ENCODE data around the gene GDPGP1.

GDPGP1 gene, protein sequence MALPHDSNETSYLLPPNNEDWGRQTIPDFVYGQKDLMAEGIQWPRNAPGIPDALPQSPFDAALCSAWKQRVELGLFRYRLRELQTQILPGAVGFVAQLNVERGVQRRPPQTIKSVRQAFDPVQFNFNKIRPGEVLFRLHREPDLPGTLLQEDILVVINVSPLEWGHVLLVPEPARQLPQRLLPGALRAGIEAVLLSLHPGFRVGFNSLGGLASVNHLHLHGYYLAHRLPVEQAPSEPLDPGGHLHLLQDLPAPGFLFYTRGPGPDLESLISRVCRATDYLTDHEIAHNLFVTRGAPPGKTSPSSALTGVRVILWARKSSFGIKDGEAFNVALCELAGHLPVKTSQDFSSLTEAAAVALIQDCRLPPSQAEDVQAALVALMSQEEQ

DNA sequence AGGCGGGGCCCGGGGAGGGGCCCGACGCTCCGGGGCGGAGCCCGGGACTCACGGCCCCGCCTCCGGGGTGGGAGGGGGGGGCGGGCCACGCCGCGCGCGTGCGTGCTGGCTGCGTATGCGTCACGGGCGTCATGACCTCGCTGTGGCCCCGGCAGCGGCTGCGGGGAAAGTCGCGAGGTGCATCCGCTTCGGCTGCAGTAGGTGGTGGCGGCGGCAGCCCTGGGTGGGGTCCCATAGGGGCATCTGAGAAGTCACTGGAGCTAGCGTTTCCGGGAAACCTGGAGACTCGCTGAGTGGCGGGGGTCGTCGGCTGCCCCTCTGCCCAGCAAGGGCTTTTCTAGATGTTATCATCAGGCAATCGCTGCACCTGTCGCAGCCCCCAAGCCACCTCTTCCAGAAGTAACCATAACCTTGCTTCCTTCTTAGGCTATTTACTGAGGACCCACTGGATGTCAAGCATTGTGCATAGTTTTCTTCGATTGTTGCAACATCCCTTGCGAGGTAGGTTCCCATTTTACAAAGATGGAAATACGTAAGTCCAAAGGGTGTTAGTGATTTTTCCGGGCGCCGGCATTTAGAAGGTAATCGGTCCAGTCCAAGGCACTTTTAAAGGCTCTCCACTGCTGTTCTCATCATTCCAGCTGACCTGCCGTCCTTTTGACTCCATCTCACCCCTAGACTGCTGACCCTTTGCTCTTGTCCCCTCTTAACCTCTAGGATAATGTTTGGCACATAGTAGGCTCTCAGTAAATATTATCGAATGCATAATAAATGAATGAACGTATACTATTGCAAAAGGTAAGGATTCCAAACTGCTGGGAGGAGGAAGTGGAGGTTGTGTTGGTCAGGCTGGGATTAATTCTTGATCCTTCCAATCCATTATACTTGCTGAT, at the start of gene GDPGP1:
Gene GDPGP1 (plus strand): TSS at position 114 of the 893 bp plus-strand sequence. CDS start 6,700 bp downstream, outside the sequence.
- peak; percentile 48; the same call in 1 of the 2 replicates for TF ChIP-seq TAF1 (IDR thresholded peaks at IDR 0.05; ENCODE audit: low read depth)
- TF ChIP-seq, protein P1, sequence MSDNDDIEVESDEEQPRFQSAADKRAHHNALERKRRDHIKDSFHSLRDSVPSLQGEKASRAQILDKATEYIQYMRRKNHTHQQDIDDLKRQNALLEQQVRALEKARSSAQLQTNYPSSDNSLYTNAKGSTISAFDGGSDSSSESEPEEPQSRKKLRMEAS (IDR thresholded peaks at IDR 0.05): 0 out of 2 replicates have a peak, but pooled peaks have one; percentile 12
- peak; percentile 47; the same call in 1 of the 2 replicates for TF ChIP-seq CEBPB (IDR thresholded peaks at IDR 0.05)
- TF ChIP-seq NFIC (IDR thresholded peaks at IDR 0.05): no peak

DNA sequence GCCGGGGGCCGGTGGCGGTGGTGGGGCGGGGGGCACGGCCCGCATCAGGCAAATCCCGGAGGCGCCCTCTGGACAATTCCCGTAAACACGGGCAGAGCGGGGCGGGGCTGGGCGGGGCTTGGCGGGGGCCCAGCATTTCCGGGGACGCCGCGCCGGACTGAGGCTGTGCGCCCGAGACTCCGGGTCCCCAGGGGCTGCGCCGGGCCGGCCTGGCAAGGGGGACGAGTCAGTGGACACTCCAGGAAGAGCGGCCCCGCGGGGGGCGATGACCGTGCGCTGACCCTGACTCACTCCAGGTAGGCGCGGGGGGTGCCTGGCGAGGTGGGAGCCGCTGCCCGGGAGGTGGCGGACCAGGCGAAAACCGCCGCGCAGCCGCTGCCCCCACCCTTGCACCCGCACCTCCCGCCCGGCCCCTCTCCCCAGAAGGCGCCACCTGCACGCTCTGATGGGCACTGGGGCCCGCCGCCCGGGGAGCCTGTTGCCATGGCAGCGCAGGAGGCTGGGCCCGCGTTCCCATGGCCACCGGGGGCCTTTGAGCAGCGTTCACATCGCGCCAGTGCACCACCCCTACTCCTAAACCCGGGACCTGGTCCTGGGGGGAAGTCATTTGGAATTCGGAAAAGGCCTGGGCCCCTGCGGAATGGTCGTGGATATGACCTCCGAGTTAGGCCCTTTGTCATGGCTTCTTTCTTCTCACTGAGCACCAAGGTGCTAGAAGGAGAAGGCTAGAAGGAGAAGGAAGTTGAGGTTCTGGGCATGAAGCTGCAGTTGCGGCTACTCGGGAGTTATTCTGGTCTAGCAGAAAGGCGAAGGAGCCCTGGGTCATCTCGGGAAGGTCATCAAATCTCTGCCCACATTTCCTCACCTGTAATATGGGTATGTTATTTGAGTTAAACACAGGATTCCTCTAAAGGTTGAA, 49.0 kb upstream of the GDPGP1 start:
- TF ChIP-seq TAF1 (IDR thresholded peaks at IDR 0.05; ENCODE audit: low read depth) (no peak; the same call in 1 of the 2 replicates), EGR1 (IDR thresholded peaks at IDR 0.05) (0 out of 2 replicates have a peak, but pooled peaks have one; percentile 26), YY1 (IDR thresholded peaks at IDR 0.05; ENCODE audit: low read depth) (peak; percentile 48), ZBTB7A (IDR thresholded peaks at IDR 0.05; ENCODE audit: low read depth) (peak; percentile 74; the same call in 1 of the 2 replicates), TEAD4 (IDR thresholded peaks at IDR 0.05) (no peak), FOXM1 (IDR thresholded peaks at IDR 0.05; ENCODE audit: borderline replicate concordance, low read depth) (peak; percentile 23; the same call in 1 of the 2 replicates), CEBPB (IDR thresholded peaks at IDR 0.05) (no peak), EP300 (IDR thresholded peaks at IDR 0.05; ENCODE audit: borderline replicate concordance) (peak; percentile 68), NFIC (IDR thresholded peaks at IDR 0.05) (peak; percentile 38; the same call in 1 of the 2 replicates), RAD21 (IDR thresholded peaks at IDR 0.05; ENCODE audit: low read depth) (no peak), TCF12 (IDR thresholded peaks at IDR 0.05; ENCODE audit: low read depth) (no peak), CREB1 (IDR thresholded peaks at IDR 0.05; ENCODE audit: low read depth) (no peak)
- TF ChIP-seq, protein P1 (IDR thresholded peaks at IDR 0.05): 0 out of 2 replicates have a peak, but pooled peaks have one; percentile 6
- TF ChIP-seq, protein P2, sequence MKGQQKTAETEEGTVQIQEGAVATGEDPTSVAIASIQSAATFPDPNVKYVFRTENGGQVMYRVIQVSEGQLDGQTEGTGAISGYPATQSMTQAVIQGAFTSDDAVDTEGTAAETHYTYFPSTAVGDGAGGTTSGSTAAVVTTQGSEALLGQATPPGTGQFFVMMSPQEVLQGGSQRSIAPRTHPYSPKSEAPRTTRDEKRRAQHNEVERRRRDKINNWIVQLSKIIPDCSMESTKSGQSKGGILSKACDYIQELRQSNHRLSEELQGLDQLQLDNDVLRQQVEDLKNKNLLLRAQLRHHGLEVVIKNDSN (IDR thresholded peaks at IDR 0.05): no peak
- TF ChIP-seq, protein P3, sequence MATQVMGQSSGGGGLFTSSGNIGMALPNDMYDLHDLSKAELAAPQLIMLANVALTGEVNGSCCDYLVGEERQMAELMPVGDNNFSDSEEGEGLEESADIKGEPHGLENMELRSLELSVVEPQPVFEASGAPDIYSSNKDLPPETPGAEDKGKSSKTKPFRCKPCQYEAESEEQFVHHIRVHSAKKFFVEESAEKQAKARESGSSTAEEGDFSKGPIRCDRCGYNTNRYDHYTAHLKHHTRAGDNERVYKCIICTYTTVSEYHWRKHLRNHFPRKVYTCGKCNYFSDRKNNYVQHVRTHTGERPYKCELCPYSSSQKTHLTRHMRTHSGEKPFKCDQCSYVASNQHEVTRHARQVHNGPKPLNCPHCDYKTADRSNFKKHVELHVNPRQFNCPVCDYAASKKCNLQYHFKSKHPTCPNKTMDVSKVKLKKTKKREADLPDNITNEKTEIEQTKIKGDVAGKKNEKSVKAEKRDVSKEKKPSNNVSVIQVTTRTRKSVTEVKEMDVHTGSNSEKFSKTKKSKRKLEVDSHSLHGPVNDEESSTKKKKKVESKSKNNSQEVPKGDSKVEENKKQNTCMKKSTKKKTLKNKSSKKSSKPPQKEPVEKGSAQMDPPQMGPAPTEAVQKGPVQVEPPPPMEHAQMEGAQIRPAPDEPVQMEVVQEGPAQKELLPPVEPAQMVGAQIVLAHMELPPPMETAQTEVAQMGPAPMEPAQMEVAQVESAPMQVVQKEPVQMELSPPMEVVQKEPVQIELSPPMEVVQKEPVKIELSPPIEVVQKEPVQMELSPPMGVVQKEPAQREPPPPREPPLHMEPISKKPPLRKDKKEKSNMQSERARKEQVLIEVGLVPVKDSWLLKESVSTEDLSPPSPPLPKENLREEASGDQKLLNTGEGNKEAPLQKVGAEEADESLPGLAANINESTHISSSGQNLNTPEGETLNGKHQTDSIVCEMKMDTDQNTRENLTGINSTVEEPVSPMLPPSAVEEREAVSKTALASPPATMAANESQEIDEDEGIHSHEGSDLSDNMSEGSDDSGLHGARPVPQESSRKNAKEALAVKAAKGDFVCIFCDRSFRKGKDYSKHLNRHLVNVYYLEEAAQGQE (IDR thresholded peaks at IDR 0.05; ENCODE audit: low read depth): no peak

DNA sequence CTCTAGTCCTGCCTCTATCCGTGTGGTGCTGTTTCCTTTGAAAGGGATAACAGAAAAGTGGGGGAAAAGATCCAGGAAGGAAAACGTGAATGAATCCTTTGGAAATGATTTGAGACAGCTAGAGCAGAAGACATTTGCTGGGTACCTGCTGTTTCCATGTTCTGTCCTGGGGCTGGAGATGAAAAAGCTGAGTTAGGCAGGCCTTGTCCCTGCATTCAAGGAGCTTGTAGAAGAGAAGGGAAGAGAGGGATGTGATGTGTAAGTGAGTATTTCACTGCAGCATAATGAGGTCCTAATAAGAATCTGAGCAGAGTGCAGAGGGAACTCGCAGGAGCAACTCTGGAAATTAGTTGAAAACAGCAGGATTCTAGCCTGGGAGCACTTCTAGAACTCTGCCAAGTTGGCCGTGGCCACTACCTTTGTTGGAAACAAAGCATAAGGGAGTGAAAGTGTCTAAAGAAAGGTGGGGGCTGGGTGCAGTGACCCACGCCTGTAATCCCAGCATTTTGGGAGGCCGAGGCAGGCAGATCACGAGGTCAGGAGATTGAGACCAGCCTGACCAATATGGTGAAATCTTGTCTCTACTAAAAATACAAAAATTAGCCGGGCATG, 46.6 kb upstream of the GDPGP1 start:
- TF ChIP-seq RAD21 (IDR thresholded peaks at IDR 0.05; ENCODE audit: low read depth): no peak
- TF ChIP-seq FOXM1 (IDR thresholded peaks at IDR 0.05; ENCODE audit: borderline replicate concordance, low read depth): no peak
- TF ChIP-seq EGR1 (IDR thresholded peaks at IDR 0.05): no peak
- no peak for TF ChIP-seq EP300 (IDR thresholded peaks at IDR 0.05; ENCODE audit: borderline replicate concordance)
- TF ChIP-seq NFIC (IDR thresholded peaks at IDR 0.05): no peak

DNA sequence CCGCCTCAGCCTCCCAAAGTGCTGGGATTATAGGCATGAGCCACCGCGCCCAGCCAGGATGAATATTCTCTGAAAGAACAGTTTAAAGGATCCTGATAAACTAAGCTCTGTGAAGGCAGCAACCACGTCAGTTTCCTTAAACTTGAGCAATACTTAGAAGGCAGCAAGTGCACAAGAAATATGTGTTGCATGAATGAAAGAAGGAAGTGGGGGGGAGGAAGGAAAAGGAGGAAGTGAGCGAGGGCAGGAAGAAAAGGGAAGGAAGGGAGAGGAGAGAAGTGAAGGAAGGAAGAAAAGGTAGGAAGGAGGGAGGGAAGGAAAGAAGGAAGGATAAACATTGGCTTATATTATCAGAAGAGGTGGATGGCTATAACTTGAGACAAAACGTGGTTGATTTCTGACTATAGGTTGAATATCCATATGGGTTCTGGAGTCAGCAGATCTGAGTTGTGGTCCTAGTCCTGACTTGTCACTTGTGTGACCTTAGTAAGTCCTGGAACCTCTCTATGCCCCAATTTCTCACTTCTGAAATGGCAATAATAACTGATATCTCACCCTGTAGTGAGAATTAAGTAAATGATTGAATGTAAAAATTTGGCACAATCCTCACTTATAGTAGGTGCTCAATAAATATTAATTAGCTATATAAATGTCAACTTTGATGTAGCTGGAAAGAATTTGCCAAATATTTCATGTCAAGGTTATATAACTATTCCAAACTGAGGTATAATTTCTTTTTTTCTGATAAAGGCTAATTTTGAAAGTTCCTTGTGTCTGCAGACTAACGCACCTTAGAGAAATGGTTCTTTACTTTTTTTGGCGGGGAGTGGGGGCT, 44.9 kb upstream of the GDPGP1 start:
- TF ChIP-seq CREB1 (IDR thresholded peaks at IDR 0.05; ENCODE audit: low read depth) (no peak), EP300 (IDR thresholded peaks at IDR 0.05; ENCODE audit: borderline replicate concordance) (no peak), YY1 (IDR thresholded peaks at IDR 0.05; ENCODE audit: low read depth) (no peak), FOXM1 (IDR thresholded peaks at IDR 0.05; ENCODE audit: borderline replicate concordance, low read depth) (no peak), NFIC (IDR thresholded peaks at IDR 0.05) (no peak), ZBTB7A (IDR thresholded peaks at IDR 0.05; ENCODE audit: low read depth) (no peak), RAD21 (IDR thresholded peaks at IDR 0.05; ENCODE audit: low read depth) (no peak), TAF1 (IDR thresholded peaks at IDR 0.05; ENCODE audit: low read depth) (no peak), CEBPB (IDR thresholded peaks at IDR 0.05) (no peak), EGR1 (IDR thresholded peaks at IDR 0.05) (no peak)
- TF ChIP-seq, protein P2 (IDR thresholded peaks at IDR 0.05): no peak
- TF ChIP-seq, protein P1 (IDR thresholded peaks at IDR 0.05): no peak
- TF ChIP-seq, protein P3 (IDR thresholded peaks at IDR 0.05; ENCODE audit: low read depth): no peak

Measured in Ishikawa (cell line).